ENCODE data around the gene HK2.
"Not testable (repeated sequence)": the region's sequence is repeated elsewhere in the genome, so short reads cannot be mapped to it uniquely, and the experiment has no call there.

HK2 gene

DNA sequence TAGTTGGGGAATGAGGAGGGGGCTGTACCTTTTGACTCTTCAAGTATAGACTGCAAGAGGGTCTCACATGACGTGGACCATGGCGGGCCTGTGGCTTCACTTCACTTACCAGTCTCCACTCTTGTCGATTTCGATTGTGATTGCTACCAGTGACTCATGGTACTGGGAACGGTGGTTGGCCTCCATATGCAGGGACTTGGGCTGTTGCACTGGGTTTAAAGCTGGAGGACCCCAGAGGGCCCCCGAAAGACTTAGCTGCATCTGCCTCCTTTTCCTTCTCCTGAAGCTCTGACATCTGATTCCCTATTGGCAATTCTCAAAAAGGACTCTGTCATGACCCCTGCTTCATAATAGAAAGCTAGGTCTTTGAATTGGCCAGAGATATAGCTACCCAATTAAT is 43.4 kb downstream of the HK2 start:
- no peak for DNase-seq (ENCODE audit: low spot score)

- DNase-seq (ENCODE audit: low spot score), result no peak
Observed at GRCh38 chr2:74877781-74878433, 44.0 kb downstream of the HK2 start.

DNA sequence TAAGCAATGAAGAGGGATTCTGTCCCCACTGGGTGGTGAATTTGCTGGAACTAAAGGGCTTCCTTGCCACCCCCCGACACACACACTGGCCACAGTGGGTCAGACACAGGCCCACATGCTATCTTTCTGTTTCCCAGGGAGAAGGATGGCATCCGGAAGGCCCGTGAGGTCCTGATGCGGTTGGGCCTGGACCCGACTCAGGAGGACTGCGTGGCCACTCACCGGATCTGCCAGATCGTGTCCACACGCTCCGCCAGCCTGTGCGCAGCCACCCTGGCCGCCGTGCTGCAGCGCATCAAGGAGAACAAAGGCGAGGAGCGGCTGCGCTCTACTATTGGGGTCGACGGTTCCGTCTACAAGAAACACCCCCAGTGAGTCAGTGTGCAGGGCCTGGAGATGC is 44.6 kb downstream of the HK2 start:
- DNase-seq (ENCODE audit: low spot score), result no peak

DNA sequence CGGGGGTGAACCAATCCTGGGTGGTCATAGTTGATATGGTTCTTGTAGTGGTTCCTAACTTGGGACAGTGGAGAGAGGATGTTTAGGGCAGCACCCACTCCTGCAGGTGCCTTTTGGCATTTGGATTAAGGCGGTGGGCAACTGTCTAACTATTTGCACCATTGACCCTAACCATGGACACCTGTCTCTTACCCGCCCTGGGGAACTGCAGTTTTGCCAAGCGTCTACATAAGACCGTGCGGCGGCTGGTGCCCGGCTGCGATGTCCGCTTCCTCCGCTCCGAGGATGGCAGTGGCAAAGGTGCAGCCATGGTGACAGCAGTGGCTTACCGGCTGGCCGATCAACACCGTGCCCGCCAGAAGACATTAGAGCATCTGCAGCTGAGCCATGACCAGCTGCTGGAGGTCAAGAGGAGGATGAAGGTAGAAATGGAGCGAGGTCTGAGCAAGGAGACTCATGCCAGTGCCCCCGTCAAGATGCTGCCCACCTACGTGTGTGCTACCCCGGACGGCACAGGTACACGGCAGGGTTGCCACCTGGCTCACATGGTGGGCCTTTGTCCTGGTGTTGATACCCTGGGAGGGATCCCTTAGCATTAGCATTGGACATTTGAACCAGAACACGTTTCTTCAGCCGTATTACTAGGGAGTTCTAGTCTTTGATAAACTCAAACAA is 46.3 kb downstream of the HK2 start:
- DNase-seq (ENCODE audit: low spot score), result no peak

DNA sequence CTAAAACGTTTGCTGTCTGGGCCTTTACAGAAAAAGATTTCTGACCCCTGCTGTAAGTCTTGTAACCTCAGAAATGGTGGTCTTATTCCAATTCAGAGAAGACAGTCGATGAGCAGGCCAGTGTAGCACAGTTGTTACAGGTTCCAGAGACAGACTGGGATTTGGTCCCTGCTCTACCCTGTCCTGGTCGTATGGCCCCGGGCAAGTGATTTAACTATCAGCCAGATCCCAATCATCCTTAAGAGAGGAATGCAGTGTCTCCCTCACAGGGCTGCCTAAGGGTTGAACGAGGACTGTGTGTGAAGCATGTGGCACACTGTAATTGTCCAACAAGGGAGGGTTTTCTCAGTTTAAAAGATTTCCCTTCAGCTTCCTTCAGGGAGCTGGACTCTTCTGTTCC is 47.2 kb downstream of the HK2 start:
- DNase-seq (ENCODE audit: low spot score), result no peak

DNA sequence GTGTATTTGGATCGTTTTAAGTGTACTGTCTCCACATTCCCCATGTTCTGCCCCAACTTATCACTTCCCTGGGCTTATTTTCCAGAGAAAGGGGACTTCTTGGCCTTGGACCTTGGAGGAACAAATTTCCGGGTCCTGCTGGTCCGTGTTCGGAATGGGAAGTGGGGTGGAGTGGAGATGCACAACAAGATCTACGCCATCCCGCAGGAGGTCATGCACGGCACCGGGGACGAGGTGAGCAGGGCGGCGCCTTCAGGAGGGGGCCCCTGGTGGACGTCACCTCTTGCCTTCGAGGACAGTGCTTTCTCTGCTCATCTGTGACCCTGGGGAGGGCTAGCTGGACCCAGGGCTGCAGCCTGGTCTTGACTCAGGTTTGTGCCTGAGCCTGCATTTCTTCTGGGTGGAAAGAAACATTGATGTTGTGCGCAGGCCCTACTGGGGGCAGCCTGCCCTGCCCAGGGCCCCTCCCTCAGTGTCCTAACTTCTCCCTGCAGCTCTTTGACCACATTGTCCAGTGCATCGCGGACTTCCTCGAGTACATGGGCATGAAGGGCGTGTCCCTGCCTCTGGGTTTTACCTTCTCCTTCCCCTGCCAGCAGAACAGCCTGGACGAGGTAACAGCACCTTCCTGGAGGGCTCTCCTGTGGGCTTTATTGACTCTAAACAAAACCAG is 47.8 kb downstream of the HK2 start:
- DNase-seq (ENCODE audit: low spot score), result no peak

- no peak for DNase-seq (ENCODE audit: low spot score)
Observed at GRCh38 chr2:74882299-74882687, 48.4 kb downstream of the HK2 start.

DNA sequence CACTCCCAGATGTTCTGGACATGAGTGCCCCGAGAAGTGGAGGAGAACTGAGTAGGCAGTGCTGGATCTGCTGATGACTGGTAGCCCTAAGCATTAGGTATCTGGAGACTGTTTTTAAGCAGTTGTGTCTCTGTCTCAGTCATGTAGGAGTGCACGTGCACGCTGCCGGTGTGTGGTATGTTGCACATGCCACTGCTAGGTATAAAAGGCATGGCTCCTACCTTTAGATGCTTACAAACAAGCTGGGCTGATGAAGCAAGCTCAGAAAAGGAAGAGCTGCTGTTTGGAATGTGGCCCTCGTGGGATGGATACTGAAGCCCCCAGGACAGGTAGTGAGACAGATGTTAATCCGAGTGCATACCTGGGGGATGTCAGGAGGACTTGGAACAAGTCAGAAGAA is 49.1 kb downstream of the HK2 start:
- DNase-seq (ENCODE audit: low spot score), result no peak

- DNase-seq (ENCODE audit: low spot score), result no peak
Observed at GRCh38 chr2:74884118-74884762, 50.3 kb downstream of the HK2 start.

GRCh38 chr2:74884866-74885265 is 50.9 kb downstream of the HK2 start:
- DNase-seq (ENCODE audit: low spot score), result no peak

DNA sequence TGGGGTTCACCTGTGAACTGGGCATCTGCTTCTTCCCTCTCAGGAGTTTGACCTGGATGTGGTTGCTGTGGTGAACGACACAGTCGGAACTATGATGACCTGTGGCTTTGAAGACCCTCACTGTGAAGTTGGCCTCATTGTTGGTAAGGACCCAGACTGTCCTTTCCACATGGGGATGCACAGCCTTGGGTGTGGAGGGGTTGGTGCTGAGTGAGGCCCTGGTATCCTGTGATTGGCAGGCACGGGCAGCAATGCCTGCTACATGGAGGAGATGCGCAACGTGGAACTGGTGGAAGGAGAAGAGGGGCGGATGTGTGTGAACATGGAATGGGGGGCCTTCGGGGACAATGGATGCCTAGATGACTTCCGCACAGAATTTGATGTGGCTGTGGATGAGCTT is 52.3 kb downstream of the HK2 start:
- DNase-seq (ENCODE audit: low spot score), result no peak

DNA sequence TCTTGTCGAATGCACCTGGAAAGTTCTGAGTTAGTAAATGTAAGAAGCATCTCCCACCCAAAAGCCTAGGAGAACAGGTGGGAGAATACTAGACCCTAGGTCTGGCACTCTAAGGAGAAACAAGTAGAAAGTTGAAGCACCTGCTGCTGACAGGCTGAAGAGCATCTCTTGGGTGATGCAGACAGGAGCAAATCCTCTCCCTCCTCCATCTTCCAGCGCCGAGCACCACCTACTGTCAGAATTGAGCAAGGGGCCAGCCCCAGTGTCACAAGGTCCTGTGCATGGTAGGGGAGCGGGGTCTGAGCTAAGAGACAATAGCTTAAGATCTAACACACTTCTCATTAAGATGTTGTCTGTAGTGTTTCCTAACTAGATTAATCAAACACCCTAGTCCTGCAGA is 52.9 kb downstream of the HK2 start:
- no peak for DNase-seq (ENCODE audit: low spot score)

DNA sequence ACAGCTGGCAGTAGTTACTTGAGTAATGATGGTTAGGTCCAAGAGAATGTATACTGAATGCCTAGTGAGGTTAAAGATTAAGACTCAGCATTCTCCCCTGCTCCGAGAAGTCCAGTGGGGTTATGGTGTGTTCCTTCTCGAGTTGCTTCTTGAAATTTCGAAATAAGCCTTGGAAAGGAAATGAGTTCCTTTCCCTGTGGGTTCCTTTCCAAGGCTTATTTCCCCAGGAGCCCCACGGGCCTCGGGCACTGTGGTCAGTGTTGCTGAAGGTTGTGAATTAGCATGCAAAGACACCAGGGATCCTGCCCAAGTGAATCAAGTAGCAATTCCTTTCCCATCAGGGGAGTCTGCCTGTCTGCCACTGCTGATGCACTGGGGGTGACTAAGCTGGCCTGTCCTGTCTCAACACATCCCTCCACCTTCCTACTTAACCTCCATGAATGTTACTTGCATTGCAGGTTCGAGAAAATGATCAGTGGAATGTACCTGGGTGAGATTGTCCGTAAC is 53.6 kb downstream of the HK2 start:
- no peak for DNase-seq (ENCODE audit: low spot score)

DNA sequence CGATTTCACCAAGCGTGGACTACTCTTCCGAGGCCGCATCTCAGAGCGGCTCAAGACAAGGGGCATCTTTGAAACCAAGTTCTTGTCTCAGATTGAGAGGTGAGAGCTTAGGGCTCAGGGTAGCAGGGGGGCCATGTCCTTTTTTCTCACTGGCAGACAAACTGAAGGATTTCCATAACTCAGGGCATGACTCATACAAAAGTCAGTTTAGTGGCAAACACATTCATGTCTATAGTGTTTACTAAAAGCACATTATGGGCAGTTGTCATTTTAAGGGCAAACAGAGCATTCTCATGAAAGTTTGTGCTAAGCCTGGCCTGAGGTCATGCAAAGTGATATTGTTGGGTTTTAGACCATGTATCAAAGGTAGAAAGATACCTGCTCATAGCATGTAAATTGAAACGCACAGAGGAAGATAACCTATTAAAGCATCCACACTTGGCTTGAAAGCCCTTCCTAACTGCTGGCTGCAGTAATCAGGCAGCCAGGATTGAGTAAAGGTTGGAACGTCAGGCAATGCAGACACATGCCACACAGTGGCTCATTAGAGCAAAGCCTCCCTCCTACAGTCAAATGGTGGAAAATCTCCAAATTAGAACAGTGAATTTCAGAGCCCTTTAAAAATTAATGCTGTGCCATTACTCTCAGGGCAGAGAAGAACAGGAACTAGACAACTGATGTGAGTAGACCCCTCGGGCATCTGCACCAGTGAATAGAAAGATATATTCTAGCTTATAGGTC is 54.2 kb downstream of the HK2 start:
- DNase-seq (ENCODE audit: low spot score), result no peak

DNA sequence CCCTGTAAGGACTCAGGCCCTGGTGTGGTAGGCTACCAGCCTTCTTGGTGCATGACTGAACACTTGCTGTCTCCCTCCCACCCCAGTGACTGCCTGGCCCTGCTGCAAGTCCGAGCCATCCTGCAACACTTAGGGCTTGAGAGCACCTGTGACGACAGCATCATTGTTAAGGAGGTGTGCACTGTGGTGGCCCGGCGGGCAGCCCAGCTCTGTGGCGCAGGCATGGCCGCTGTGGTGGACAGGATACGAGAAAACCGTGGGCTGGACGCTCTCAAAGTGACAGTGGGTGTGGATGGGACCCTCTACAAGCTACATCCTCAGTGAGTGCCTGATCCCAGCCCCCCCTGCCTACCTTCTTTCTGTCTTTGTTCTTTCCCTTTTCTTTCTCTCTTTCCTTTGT is 55.2 kb downstream of the HK2 start:
- no peak for DNase-seq (ENCODE audit: low spot score)

DNA sequence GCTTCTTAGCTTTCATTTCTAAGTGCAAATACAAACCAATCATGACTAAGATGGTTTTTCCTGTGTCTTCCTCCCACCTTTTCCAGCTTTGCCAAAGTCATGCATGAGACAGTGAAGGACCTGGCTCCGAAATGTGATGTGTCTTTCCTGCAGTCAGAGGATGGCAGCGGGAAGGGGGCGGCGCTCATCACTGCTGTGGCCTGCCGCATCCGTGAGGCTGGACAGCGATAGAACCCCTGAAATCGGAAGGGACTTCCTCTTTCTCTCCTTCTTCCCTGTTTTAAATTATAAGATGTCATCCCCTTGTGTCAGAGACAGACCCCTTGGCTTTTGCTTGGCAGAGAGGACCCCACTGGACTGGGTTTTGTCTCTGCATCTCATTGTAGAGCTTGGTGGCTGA is 56.8 kb downstream of the HK2 start:
- no peak for DNase-seq (ENCODE audit: low spot score)

DNA sequence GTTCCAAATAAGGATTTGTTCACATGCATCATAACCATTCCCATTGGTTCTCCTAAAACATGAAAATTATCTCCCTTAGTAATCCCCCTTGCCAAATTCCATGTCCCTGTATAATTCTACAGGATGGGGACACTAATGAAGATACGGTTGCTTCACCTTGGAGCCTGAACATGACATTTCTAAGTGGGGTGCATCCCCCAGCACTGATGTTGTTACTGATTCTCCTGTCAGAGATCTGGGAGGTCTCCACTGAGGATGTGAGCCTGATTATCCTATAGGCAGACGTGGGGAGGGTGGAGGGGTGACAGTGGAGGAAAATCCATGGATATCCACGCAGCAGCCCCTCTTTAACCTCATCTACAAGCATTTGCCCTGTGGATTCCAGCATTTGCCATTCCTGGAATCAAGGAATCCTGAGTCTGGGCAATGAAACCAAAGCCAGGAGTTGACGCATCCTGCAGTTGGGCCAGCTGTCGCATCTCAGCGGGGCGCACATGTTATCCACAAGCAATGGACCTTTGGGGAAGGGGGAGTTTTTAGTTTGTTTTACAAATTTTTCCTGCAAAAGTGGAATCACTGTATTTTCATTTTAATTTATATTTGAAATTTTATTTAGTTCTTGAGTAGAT is 57.3 kb downstream of the HK2 start:
- DNase-seq (ENCODE audit: low spot score), result no peak

- DNase-seq (ENCODE audit: low spot score), result not testable (repeated sequence)
Observed at GRCh38 chr2:74891816-74892215, 57.9 kb downstream of the HK2 start.

DNA sequence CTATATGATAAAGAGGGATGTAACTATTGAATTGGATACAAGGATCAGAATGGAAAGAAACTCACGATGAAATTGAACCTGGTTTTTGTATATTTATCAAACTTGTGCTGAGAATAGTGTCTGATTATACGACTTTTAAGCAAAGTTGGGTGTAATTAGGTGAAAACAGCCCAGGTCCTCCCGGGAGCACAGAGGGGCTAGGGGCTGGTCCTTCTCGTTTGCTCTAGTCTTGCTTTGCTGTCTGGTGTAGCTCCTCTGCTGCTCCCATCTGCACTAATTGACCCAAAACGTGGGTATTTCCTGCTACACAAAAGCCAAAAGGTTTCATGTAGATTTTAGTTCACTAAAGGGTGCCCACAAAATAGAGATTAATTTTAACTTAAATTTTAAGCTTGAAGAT is 58.7 kb downstream of the HK2 start:
- DNase-seq (ENCODE audit: low spot score), result no peak

DNA sequence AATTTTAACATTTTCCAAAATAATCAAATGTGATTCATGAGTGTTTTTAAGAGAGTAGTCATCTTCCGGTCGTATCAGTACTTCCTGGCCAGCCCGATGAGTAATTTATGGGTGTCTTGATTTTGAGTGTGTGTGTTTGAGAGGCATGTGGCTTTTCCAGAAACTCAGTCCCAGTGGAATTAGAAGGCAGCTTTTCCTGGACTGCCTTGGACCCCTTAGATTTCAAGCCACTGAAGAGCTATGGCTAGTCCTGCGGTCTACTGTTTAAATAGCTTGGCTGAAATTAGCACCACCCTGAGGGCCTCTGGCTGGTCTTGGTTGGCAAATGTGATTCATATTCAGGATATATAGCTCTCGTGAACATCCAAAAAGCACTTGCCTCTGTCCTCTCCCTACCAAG is 59.4 kb downstream of the HK2 start:
- DNase-seq (ENCODE audit: low spot score), result no peak

DNA sequence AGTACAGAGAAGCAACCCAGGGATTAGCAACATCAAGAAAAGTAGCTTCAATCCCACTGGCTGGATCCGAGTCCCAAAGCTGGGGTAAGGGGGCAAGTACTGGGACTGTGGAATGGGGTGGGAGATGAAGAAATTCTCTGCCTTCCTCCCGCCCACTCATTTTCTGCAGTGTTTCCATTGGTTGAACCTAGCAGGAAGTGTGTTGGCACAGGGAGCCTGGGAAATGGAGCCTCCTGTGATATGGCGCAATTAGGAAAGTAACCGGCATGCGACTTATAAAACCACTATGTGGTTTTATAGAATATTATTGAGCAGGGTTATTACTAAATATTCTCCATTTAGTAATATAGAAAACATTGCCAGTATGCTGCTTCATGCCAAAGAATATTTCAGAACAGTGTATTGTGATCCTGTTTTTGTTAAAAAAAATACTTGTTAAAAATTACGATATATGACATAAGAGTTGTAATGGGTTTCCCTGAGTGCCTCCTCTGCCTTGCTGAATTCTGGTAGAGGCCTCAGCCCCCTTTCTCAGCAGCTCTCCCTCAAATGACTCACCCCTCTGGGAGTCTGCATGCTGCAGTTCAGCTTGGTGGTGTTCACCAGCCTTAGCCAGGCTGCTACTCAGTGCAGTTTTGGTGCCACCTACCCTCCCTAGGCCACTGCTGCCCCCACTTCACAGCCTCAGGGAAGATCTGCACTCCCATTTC is 60.5 kb downstream of the HK2 start:
- no peak for DNase-seq (ENCODE audit: low spot score)

Data from germinal center (tissue), 1 donor.